ENCODE results near the gene USP47. TPM values are rescaled to one million over a fixed set of nuclear protein-coding genes. Genes with fewer than 3 reads are reported as not detected.

Gene USP47
- total RNA-seq, 4 donors from 2014 or later, result 30.5 to 74.2 (median 43.6) TPM

DNA sequence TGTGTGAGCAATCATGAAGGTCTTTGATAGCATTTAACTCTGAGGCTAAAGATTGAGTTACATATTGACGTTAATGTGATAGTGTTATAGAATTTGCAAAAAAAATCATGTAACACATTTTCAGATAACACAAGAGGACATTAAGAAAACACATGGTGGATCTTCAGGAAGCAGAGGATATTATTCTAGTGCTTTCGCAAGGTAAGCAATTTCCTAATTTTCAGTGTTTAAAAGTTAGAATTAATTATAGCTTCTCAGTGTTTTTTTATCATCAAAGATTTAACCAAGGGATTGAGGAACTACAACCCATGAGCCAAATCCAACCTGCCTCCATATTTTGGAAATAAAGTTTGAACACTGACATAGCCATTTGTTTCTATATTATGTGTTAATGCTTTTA lies 88.1 kb downstream of the USP47 start:
- Histone ChIP-seq H3K4me3 (no peak overlapping the region), H3K36me3 (peaks cover 0 to 83% (median 6%) of the 10 kb centered on the region in 3 donors), H3K4me1 (no peaks in the 10 kb centered on the region), H3K9me3 (no peaks in the 10 kb centered on the region), H3K27me3 (no peaks in the 10 kb centered on the region), H3K27ac (no peak overlapping the region)
- DNase-seq, result no peak
- intact Hi-C loops (cut with DNase I), result loop anchor here (10.0 kb wide), 1 partner anchor 105 kb away; no protein-coding TSS in a partner anchor
- WGBS, 2 donors, result 88 to 90% methylated on average over 2 of the region's 2 CpGs
- TF ChIP-seq, protein P1, sequence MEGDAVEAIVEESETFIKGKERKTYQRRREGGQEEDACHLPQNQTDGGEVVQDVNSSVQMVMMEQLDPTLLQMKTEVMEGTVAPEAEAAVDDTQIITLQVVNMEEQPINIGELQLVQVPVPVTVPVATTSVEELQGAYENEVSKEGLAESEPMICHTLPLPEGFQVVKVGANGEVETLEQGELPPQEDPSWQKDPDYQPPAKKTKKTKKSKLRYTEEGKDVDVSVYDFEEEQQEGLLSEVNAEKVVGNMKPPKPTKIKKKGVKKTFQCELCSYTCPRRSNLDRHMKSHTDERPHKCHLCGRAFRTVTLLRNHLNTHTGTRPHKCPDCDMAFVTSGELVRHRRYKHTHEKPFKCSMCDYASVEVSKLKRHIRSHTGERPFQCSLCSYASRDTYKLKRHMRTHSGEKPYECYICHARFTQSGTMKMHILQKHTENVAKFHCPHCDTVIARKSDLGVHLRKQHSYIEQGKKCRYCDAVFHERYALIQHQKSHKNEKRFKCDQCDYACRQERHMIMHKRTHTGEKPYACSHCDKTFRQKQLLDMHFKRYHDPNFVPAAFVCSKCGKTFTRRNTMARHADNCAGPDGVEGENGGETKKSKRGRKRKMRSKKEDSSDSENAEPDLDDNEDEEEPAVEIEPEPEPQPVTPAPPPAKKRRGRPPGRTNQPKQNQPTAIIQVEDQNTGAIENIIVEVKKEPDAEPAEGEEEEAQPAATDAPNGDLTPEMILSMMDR (IDR thresholded peaks at IDR 0.05), result no peak
- TF ChIP-seq POLR2A (IDR thresholded peaks at IDR 0.05), result no peak

GRCh38 chr11:11931461-11932055 lies 89.8 kb downstream of the USP47 start:
- peaks cover 0 to 84% (median 6%) of the 10 kb centered on the region in 3 donors for H3K36me3 ChIP-seq
- no peak overlapping the region for H3K27ac ChIP-seq
- intact Hi-C loops (cut with DNase I), result loop anchor here (10.0 kb wide), 1 partner anchor 103 kb away; no protein-coding TSS in a partner anchor
- H3K4me1 ChIP-seq, result no peaks in the 10 kb centered on the region
- no peaks in the 10 kb centered on the region for H3K9me3 ChIP-seq
- no peak for TF ChIP-seq POLR2A (IDR thresholded peaks at IDR 0.05)
- TF ChIP-seq, protein P1 (IDR thresholded peaks at IDR 0.05), result peak in 5 of 6 experiments; percentile 52 to 68 (median 60)
- 52 to 58% methylated on average over 5 of the region's 5 CpGs for WGBS, 2 donors
- H3K27me3 ChIP-seq, result no peaks in the 10 kb centered on the region
- DNase-seq, result no peak
- H3K4me3 ChIP-seq, result no peak overlapping the region

- no peaks in the 10 kb centered on the region for H3K9me3 ChIP-seq
- intact Hi-C loops (cut with DNase I), result loop anchor here (10.0 kb wide), 1 partner anchor 99 kb away; no protein-coding TSS in a partner anchor
- no peak overlapping the region for H3K27ac ChIP-seq
- 98% methylated on average over 2 of the region's 2 CpGs for WGBS, 2 donors
- no peaks in the 10 kb centered on the region for H3K4me1 ChIP-seq
- DNase-seq, result no peak
- H3K36me3 ChIP-seq, result peaks cover 0 to 94% (median 6%) of the 10 kb centered on the region in 3 donors
- no peak overlapping the region for H3K4me3 ChIP-seq
- TF ChIP-seq POLR2A (IDR thresholded peaks at IDR 0.05), result no peak
- TF ChIP-seq, protein P1 (IDR thresholded peaks at IDR 0.05), result no peak
- no peaks in the 10 kb centered on the region for H3K27me3 ChIP-seq
Observed at GRCh38 chr11:11935536-11935935, 93.8 kb downstream of the USP47 start.

- TF ChIP-seq, protein P1 (IDR thresholded peaks at IDR 0.05), result no peak
- no peak for TF ChIP-seq POLR2A (IDR thresholded peaks at IDR 0.05)
- 78 to 80% methylated on average over 3 of the region's 3 CpGs for WGBS, 2 donors
- Histone ChIP-seq H3K27me3 (no peaks in the 10 kb centered on the region), H3K4me1 (no peaks in the 10 kb centered on the region), H3K4me3 (no peak overlapping the region), H3K36me3 (peaks cover 0 to 97% (median 8%) of the 10 kb centered on the region in 3 donors), H3K27ac (no peak overlapping the region), H3K9me3 (no peaks in the 10 kb centered on the region)
- intact Hi-C loops (cut with DNase I), result loop anchor here (10.0 kb wide), 1 partner anchor 97 kb away; no protein-coding TSS in a partner anchor
- no peak for DNase-seq
Observed at GRCh38 chr11:11937433-11937832, 95.7 kb downstream of the USP47 start.

DNA sequence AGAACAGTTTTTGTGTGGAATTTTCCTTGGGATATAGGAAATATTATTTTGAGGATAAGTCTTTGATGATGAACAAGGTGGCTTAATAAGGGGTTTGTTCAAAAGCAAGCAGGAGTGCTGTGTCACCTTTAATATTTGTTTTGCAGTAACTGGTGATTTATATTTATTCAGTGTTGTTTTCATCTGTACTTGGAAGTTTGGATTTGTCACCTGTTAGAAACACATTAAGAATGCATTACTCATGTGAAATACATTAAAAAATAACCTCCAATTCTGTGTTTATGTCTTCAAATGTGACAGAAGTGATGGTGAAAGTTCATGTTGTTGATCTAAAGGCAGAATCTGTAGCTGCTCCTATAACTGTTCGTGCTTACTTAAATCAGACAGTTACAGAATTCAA lies 96.2 kb downstream of the USP47 start:
- 86 to 96% methylated on average over 1 of the region's 1 CpG for WGBS, 2 donors
- no peaks in the 10 kb centered on the region for H3K4me1 ChIP-seq
- intact Hi-C loops (cut with DNase I), result loop anchor here (10.0 kb wide), 1 partner anchor 97 kb away; no protein-coding TSS in a partner anchor
- TF ChIP-seq POLR2A (IDR thresholded peaks at IDR 0.05), result no peak
- TF ChIP-seq, protein P1 (IDR thresholded peaks at IDR 0.05), result no peak
- H3K36me3 ChIP-seq, result peaks cover 0 to 97% (median 14%) of the 10 kb centered on the region in 3 donors
- H3K27ac ChIP-seq, result no peak overlapping the region
- no peak overlapping the region for H3K4me3 ChIP-seq
- DNase-seq, result no peak
- no peaks in the 10 kb centered on the region for H3K9me3 ChIP-seq
- no peaks in the 10 kb centered on the region for H3K27me3 ChIP-seq

Measured in esophagus squamous epithelium (tissue), 5 donors.